HG03097 (cell line): Measurements from ENCODE around the gene CANT1.
"Not testable (repeated sequence)": the region's sequence is repeated elsewhere in the genome, so short reads cannot be mapped to it uniquely, and the experiment has no call there.

Experiments
- ATAC-seq: cut with Tn5 transposase; IDR thresholded peaks from one replicate; pipeline ENCODE4 v1.9.1; 2021; ENCODE audit not compliant: unreplicated experiment, low FRiP score

Gene CANT1

DNA sequence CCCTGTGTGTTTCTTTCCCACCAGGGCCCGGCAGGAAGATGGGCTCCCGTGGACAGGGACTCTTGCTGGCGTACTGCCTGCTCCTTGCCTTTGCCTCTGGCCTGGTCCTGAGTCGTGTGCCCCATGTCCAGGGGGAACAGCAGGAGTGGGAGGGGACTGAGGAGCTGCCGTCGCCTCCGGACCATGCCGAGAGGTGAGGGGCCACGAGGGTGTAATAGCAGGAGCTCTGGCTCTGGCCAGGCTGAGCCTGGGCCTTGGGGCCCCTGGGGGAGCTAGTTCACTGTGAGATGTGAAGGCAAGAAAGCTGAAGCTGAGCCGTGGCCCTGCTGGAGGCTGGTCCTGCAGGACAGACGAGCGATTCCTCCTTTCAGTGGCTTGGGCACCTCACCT is 34.4 kb upstream of the CANT1 start:
- no peak for ATAC-seq

DNA sequence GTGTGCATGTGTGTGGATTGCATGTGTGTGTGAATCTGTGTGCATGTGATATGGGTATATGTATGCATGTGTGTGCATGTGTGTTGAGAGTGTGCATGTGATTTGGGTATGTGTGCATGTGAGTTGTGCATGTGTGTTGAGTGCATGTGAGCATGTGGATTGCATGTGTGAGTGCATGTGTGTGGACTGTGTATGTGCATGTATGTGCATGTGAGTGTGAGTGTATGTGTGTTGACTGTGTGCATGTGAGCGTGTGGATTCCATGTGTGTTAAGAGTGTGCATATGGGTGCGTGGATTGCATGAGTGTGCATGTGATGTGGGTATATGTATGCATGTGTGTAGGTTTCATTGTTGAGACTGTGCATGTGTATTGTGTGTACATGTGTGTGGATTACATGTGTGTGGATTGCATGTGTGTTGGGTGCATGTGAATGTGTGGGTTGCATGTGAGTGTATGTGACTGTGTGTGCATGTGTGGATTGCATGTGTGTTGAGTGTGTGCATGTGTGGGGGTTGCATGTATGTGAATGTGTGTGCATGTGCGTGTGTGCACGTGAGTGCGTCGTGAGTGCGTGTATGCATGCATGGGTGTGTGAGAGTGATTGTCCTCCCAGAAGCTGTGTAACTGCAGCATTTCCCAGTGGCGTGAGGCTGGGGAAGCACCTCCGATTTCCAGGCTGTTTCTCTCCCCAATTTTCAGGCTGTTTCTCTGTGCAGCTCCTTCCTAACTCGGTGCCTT is 33.8 kb upstream of the CANT1 start:
- no peak for ATAC-seq

DNA sequence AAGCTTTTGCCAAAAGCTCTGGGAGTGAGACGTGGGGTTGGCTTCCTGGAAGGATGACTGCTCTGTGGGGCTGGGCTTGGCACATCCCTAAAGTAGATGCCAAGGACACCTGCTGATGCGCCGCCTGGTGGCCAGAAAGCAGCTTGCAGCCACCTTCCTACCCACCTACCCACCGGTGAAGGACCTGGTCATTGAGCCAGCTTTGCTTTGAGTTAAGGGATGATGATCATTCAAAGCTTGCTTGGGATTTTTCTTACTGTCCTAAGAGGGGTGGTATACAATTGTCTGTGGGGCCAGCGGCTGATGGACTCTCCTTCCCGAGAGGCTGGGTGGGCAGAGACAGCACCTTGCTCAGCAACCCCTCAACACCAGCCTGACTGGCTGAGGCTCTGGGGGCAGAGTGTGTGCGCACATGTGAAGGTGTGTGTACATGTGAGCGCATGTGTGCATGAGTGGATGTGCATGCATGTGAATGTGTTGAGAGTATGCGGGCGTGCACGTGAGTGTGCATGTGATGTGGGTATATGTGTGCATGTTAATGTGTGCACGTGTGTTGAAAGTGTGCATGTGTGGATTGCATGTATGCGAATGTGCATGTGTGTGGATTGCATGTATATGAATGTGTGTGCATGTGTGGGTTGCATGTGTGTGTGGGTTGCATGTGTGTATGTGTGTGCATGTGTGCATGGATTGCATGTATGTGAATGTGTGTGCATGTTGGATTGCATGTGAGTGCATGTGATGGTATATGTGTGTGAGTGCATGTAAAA is 33.0 kb upstream of the CANT1 start:
- no peak for ATAC-seq

DNA sequence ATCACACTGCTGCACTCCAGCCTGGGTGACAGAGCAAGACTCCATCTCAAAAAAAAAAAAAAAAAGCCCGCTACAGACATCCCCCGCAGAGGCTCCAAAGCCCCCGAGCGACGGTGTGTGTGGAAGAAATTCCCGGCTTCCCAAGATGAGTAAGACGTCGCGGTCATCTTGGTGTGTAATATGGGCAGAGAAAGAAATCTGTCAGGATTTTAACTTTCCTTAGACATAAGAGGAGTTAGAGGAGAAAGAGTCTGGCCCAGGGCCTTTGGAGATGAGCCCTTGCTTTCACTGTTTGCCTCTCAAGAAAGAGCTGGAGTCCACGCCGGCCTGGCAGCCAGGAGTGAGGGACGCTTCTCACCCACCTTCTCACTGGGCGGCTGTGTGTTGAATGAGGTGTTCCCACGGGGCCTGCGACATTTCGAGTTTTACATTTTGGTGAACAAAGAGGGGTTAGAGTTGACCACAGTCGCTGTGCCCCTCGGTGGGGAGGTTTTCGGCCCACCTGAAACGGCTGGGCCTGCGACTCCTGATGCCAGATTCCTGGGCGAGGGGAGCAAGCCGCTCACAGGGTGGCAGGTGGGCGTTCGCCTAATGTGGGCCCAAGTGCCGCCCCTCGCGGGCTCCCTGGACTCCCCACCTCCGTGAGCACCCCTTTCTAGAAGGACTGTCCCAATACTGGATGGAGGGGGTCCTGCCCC is 32.3 kb upstream of the CANT1 start:
- ATAC-seq: no peak

DNA sequence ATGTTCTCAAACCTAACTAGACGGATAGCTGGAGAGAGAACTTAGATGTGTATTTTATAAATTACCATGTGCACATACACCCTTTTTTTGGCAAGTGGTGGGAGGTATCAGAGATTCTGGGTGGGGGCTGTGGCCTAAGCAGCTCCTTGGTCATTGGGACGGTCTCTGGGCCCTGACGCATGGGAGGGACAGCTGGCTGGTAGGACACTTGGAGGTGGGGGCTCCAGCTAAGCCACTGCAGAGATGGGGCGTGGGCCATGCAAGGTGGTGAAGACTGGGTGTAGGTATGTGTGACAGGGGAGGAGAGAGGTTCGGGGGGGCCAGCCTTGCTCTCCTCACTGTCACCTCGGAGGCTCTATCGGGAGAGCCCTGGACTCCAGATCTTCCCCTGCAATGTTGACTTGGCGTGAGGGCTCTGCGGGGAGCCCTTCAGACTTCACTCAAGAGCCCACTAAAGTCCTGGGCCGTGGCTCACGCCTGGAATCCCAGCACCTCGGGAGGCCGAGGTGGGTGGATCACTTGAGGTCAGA is 31.5 kb upstream of the CANT1 start:
- no peak for ATAC-seq

DNA sequence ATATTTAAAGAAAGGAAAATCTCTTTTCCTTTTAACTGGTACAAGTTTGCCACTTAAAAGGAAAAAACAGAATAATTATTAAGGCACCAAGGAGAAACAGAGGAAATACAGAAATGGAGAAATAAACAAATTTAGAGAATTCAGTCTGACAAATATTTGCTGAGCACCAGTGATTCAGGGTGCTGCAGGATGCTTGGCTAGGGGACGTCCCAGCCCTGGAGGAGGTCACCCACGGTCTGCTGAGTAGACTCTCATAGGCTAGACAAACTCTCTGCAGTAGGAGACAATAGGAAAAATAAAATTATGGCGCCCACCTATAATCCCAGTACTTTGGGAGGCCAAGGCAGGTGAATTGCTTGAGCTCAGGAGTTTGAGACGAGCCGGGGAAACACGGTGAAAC is 30.3 kb upstream of the CANT1 start:
- ATAC-seq: no peak

DNA sequence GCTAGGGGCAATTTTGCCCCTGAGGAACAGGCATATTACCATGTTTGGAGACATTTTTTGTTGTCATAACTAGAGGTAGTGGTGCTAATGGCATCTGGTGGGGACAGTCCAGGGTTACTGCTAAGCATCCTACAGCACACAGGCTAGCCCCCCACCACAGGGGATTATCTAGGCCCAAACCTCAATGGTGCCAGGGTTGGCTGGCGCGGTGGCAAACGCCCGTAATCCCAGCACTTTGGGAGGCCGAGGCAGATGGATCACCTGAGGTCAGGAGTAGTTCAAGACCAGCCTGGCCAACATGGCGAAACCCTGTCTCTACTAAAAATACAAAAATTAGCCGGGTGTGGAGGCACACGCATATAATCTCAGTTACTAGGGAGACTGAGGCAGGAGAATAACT is 29.6 kb upstream of the CANT1 start:
- ATAC-seq: no peak

DNA sequence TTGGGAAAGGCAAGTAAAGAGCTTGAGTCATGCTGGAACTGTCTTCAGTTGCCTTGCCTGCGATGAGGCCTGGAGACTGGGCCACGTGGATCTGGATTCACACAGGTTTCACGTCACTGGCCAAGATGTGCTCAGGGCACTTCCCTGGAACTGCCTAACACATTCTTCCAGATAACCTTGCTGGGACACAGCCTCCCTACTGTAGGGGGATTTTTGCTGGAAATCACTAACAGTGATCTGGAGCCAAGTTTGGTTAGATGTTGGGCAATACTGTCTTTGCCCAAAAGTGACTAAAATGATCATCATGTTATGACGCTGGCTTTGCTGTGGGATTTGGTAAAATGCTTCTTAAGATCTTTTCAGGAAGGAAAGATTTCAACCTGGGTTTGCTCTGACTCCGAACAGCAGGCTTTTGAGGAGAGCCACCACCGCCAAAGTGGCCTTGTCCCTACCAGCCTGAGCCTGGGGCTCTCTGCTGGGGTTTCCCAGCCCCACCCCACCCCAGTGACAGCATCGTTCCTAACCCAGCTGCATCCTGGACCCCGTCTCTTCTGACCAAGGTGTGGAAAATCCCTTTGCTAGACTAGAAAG is 29.1 kb upstream of the CANT1 start:
- no peak for ATAC-seq

DNA sequence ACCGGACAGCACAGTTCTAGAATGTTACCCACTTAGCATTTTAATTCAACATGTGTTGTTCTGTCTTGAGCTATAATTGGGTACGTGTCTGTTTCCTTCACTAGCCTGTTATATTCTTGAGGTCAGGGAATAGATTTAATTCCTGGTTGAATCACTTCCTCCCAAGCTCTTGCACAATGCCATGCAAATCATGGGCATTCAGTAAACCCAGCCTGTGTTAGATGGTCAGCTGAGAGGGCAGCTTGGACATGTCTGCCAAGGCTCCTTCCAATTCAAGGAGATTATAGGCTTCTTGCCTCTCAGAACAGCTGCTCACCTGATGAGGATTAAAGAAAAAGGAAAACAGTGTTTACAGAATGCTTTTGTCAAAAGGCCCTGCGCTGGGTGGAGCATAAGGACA is 27.0 kb upstream of the CANT1 start:
- no peak for ATAC-seq

DNA sequence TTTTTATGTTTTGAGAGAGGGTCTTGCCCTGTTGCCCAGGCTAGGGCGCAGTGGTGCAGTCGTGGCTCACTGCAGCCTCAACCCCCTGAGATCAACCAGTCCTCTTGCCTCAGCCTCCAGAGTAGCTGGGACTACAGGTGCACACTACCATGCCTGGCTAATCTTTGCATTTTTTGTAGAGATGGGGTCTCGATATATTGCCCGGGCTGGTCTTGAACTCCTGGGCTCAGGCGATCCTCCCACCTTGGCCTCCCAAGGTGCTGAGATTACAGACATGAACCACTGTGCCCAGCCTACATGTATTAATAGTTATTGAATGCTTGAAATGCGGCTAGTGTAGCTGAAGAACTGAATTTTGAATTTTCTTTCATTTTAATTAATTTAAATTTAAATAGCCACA is 26.6 kb upstream of the CANT1 start:
- ATAC-seq: no peak

DNA sequence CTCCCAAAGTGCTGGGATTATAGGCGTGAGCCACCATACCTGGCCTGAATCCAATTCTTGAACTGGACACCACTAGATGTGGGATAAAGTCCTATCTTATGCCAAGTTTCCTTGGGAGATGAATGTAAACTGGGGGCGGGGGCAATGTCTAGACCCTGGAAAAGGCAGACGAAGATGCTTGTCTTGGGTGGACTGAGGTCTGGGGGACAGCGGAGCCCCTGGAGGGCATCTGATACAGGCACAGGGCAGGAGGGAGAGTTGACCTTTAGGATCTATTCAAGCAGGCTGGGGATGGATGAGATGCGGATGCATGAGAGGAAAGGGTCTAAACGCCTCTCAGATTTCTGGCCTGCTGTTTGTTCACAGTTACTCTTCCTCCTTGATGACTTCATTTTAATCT is 26.1 kb upstream of the CANT1 start:
- no peak for ATAC-seq

DNA sequence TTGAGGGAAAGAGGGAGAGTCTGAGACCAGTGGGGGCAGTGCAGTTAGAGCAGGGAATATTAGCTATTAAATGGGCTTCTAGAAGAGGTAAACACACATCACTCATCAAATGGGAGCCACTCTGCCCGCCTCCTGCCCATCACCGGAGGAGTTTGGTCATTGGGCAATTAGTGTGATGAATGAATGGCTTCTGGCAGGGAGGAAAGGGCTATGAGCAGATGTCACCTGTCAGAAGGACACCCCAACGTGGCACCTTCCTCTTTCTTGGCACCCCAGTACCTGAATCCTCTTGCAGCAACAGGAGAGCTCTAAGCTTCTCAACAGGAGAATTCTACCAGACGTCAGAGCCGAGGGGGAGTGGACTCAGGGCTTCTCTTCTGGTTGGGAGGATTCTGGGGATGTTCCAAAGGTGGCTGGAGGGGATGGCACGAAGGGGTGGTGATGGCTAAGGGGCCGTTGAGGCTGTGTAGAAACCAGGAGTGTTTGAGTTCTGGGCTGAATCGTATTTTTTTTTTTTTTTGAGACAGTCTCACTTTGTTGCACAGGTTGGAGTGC is 25.4 kb upstream of the CANT1 start:
- no peak for ATAC-seq

DNA sequence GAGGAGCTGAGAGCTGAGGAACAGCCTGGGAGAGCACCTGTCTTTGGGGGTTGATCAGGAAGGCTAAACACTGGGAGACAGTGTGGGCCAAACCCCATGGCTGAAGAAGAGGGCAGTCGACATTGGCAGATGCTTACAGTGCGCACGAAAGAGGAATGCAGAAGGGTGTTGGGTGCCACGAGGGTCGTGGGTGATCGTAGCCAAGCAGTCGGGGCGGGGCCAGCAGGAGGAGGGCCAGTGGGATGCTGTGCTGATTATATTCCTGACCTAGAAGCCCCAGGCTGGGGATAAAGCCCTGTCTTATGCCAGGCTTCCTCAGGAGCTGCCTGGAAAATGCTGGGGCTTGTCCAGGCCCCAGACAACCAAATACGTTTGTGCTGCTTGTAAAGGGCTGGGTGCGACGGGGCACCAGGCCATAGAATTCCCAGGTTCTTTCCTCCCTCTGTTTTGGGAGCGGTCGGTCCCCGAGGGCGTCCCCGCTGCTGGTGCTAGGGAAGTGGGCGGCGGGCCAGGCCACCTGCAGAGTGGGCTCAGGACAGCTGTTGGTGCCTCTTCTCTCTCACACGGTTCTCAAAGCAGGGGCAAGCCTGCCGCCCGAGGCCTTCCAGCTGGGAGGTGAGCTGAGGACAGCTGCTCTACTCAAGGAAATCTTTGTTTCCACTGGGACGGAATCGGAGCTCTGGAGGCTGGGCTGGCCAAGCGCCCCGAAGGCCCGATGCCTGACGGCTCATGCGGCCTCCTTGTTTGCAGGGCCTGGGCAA is 24.4 kb upstream of the CANT1 start:
- ATAC-seq: no peak

DNA sequence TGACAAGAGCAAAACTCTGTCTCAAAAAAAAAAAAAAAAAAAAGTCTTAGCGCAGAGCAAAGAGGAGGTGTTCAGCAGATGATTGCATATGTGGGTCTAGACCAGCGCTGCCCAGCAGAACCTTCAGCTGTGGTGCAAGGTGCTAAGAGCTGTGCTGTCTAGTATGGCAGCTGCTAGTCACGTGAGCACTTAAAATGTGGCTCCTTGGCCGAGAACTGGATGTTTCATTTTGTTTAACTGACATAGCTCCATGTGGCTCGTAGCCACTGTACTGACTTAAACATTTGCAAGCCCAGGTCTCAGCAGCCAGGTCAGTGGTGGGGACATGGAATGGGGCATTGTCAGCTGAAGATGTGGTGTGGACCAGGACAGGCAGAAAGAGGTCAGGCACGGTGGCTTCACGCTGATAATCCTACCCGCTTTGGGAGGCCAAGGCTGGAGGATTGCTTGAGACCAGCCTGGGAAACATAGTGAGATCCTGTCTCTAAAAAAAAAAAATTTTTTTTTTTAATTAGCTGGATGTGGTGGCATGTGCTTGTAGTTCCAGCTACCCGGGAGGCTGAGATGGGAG is 23.6 kb upstream of the CANT1 start:
- ATAC-seq: no peak

DNA sequence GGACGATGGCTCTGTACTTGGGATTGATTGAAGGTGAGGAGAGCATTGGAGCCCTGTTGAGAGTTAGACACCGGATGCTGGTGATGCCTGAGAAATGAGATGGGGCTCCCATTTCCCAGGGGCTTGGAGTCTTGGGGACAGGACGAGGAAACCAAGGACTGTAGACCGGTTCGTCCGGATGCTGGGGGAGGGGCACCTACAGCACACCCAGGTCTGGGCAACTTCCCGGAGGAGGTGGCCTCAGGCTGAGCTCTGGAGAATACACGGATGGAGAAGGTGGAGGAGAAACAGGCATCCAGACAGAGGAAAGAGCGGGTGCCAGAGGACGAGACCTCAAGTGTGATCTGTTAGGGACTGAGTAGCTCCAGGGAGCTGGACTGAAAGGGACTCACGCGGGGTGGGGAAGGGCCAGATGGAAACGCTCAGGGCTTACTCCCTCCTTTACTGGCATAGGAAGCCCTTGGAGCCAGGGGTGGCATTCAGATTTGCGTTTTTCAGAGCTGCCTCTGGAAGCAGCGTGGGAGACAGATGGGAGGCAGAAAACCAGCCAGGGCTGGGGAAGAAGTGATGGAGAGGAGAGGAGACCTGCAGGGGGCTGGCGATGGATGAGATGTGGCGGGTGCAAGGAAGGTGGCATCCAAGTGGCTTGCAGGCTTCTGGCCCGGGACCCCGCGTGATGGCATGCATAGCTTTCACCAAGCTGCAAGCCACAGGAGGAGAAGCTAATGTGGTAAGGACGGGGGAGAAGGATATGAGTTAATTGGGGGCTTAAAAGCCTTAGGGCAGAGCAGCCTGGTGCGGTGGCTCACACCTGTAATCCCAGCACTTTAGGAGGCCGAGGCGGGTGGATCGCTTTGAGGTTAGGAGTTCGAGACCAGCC is 22.7 kb upstream of the CANT1 start:
- ATAC-seq: no peak

DNA sequence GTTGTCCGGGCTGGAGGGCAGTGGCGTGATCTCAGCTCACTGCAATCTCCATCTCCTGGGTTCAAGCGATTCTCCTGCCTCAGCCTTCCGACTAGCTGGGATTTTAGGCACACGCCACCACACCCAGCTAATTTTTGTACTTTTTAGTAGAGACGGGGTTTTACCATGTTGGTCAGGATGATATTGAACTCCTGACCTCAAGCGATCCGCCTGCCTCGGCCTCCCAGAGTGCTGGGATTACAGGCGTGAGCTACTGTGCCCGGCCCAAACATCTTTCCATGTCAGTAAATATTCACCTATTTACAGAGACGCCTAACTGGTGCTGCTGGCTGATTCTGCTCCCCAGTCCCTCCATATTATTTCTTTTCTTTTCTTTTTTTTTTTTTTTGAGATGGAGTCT is 21.1 kb upstream of the CANT1 start:
- not testable (repeated sequence) for ATAC-seq

DNA sequence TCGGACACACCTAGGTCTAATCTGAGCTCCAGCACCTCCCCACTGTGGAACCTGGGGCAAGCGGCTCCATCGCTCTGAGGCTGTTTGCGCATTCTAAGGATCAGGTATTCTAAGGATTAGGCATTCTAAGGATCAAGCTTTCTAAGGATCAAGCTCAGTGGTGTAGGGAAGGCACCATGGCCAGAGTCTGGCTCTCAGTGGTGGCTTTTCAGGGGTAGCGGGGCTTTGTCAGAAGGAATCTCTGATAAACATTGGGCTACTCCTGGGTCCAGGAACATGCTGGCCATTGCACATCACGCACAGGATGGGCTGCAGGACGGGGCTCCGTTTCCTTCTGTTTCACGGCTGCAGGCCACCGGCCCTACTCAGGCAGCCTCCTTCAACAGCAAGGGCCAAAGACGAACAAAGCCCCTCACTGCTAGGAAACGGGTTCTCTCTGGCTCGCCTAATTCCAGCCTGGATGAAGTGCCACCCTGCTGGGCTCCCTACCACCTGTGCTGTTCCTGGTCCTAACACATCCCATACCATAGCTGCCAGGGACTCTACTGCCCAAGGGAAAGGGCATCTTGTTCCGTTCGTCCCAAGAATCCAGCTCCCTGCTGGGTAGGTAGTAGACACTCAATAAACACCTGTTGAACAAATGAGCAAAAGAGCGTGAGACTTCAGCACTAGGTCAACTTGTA is 19.9 kb upstream of the CANT1 start:
- no peak for ATAC-seq
